GM12874 (cell line): ENCODE data around the gene SYT17.

Source experiments
- TF ChIP-seq, protein P1 (sequence below): IDR thresholded peaks from 2 replicates; pipeline ENCODE4 v1.5.1; 2011; ENCODE audit warnings: low read depth, mild to moderate bottlenecking, control low read depth, low read length, moderate library complexity; ENCODE audit not compliant: insufficient read depth

The SYT17 gene

DNA sequence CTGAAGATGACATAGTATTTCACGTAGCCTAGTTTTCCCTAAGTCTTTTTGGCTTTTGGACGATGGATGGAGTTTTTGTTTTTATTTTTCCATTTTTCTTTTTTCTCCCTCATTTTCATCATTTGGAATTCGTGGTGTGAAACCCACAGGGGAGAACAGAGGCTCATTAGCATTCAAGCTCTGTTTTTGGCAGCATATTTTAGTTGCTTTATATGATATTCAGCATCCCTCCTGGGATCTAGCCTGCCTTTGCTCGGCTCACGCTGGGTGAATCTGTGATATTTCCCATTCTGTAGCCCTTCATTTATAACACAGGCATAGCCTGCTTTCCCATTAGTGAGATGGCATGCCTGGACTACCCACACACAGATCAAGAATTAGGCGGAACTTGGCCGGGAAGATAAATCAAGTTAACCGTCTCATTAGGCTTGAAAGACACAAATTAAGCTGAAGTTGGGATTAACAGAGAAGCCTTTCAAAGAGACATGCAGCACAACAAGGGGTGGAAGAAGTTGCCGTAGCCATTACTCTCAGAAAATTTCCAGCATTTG lies 97.4 kb downstream of the SYT17 start:
- TF ChIP-seq, protein P1, sequence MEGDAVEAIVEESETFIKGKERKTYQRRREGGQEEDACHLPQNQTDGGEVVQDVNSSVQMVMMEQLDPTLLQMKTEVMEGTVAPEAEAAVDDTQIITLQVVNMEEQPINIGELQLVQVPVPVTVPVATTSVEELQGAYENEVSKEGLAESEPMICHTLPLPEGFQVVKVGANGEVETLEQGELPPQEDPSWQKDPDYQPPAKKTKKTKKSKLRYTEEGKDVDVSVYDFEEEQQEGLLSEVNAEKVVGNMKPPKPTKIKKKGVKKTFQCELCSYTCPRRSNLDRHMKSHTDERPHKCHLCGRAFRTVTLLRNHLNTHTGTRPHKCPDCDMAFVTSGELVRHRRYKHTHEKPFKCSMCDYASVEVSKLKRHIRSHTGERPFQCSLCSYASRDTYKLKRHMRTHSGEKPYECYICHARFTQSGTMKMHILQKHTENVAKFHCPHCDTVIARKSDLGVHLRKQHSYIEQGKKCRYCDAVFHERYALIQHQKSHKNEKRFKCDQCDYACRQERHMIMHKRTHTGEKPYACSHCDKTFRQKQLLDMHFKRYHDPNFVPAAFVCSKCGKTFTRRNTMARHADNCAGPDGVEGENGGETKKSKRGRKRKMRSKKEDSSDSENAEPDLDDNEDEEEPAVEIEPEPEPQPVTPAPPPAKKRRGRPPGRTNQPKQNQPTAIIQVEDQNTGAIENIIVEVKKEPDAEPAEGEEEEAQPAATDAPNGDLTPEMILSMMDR: no peak

DNA sequence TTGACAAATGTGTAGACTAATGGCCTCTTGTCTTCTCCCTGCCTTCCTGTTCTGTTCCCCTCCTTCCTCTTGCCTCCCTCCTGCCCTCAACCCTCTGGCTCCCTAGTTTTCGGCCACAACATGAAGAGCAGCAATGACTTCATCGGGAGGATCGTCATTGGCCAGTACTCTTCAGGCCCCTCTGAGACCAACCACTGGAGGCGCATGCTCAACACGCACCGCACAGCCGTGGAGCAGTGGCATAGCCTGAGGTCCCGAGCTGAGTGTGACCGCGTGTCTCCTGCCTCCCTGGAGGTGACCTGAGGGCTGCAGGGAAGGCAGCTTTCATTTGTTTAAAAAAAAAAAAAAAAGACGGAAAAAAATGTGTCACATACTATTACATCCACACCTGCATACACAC lies 98.7 kb downstream of the SYT17 start:
- TF ChIP-seq, protein P1: no peak

DNA sequence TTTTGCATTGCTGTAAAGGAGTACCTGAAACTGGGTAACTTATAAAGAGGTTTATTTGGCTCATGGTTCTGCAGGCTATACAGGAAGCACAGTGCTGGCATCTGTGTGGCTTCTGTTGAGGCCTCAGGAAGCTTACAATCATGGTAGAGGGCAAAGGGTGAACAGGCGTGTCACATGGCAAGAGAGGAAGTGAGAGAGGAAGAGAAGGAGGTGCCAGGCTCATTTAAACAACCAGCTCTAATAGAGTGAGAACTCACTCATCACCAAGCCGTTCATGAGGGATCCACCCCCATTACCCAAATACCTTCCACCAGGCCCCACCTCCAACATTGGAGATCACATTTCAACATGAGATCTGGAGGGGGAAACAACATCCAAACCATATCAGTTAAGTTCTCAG lies 101.1 kb downstream of the SYT17 start:
- TF ChIP-seq, protein P1: no peak

DNA sequence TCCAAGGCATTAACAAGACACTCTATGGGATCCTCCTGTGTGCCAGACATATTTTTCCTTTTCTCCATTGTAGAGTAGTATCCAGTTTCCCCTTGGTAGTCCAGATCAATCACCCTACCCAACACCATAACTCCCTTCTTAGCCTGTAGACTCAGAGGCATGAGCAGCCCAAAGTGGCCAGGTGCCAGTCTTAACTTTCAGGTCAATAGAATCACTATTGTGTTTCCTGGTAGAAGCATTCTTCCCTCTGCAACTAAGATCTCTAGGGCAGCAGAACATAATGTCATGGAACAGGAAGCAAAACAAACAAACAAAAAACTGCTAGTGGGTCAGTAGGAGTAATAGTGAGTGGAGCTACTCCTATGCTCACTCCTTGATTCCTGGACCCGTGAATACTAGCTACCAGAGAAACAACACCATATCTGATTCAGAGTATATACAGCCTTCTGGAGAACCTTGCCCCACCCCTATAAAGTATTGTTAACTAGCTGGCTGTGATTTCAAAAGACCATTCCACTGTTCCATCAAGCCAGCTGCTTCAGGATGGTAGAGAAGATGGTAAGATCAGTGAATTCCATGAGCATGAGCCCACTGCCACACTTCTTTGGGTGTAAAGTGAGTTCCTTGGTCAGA lies 106.2 kb downstream of the SYT17 start:
- TF ChIP-seq, protein P1: no peak

DNA sequence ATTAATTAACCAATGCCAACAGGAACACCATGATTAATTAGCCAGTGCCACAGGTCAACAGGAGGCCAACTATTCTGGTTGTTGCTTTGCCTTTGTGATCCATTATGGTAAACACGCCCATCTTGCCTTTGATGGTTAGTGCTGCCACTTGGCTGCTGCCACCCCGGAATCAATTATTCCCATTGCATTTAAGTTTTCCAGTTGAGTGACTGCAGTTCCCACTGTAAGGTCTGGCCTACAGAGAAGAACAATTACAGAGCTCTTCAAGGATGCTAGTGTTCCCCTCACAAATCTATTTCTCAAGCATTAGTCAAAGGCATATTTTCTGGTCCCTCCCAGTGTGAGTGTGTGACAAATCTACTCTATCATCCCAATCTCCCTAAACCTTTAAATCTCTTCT lies 110.4 kb downstream of the SYT17 start:
- TF ChIP-seq, protein P1: no peak

DNA sequence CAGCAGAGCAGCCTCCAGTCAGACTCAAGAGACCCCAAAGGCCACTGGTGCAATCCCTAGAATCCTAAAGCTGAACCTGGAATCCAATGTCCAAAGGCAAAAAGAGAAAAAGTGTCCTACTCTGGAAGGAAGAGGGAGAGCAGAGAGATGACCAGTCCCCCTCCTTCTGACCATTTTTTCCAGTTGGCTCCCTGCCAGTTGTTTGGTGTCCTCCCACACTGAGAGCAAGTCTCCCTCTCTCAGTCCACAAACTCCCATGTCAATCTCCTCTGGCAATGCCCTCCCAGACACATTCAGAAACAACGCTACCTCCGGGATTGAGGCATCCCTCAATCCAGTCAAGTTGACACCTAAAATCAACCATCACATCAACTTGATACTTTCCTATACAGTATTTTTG lies 113.2 kb downstream of the SYT17 start:
- TF ChIP-seq, protein P1: no peak

DNA sequence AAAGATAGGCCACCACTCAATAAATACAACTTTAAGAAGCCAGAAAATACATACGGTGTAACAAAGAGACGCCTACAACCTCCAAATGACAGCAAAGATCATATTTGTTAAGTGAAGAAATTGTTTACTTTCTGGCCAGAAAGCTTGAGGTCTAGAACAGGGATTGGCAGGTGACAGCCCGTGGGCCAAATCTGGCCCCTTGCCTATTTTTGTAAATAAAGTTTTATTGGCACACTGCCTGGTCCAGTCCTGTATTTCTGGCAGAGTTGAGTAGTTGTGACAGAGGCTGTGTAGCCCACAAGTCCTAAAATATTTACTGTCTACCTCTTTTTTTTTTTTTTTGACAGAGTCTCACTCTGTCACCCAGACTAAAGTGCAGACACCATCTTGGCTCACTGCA lies 114.1 kb downstream of the SYT17 start:
- TF ChIP-seq, protein P1: no peak
